MM.1S (cell line): ENCODE data around the gene RPS23.
"Not testable (repeated sequence)": the region's sequence is repeated elsewhere in the genome, so short reads cannot be mapped to it uniquely, and the experiment has no call there.

ENCODE experiments used
- CTCF ChIP-seq: fragments of 300-600 bp; sonication (generic); IDR thresholded peaks from 2 replicates; pipeline ENCODE4 v1.5.1; 2016; ENCODE audit warnings: antibody characterized with exemption, low read length, mixed read lengths
- EZH2 ChIP-seq: fragments of 300-600 bp; sonication (generic); optimal IDR thresholded peaks from 2 replicates; pipeline ENCODE3; 2017; ENCODE audit warnings: low read depth, mild to moderate bottlenecking, antibody characterized with exemption, low read length, mixed read lengths
- EZH2phosphoT487 ChIP-seq: fragments of 300-600 bp; sonication (generic); IDR thresholded peaks from 2 replicates; pipeline ENCODE4 v1.6.1; 2018; ENCODE audit warnings: antibody characterized with exemption, low read length

GRCh38 chr5:82269363-82269762, 8.8 kb downstream of the RPS23 start:
- not testable (repeated sequence) for TF ChIP-seq CTCF, EZH2, EZH2phosphoT487
